ENCODE measurements around the gene KLHDC8B.

Gene KLHDC8B

DNA sequence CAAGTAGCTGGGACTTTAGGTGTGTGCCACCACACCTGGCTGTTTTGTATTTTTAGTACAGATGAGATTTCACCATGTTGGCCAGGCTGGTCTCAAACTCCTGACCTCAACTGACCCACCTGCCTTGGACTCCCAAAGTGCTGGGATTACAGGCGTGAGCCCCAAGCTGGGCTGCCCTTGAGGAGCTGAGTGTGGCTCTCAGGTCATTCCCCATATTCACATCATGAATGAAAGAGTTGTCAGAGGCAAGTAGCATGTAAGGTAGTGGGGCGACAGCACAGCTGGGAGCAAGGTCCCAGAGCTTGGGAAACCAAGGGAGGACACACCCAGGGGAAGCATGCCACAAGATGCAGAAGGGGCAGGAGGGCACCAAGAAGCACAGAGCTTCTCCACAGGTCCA, 10.2 kb upstream of the KLHDC8B start:
- no peak for DNase-seq

DNA sequence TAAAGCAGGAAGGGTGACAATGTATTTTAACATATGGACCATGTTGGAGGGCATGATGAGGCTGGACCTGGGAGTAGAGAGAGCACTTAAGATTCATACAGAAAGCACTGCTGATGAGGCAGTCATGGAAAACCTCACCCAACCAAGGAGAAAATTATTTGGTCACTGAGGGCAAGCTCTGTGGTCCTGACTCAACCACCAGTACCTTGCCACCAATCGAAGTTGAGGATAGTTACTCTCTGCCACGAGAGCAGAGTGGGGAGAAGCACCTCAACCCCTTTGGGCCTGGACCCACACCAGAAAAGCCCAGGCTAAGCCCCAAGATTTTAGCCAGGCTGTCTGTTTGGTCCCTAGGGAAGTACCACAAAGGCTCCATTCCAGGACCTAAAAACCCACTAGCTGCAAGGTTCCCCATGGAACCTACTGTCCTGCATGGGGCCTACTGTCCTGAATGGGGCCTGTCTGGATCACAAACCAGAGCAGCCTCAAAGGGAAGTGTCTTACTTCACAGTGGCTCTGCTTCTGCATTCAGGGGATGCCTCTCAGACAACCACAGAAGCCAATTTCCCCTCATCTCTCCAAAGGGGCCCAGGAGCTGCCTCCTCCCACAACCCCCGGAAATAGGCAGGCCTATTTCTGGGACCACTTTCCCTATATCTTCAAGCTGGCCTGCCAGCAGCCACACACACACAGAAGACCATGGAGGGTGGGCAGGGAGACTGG, 9.4 kb upstream of the KLHDC8B start:
- DNase-seq = no peak

- no peak for DNase-seq
These were observed 8.5 kb upstream of the KLHDC8B start for GRCh38 chr3:49162751-49163419.

DNA sequence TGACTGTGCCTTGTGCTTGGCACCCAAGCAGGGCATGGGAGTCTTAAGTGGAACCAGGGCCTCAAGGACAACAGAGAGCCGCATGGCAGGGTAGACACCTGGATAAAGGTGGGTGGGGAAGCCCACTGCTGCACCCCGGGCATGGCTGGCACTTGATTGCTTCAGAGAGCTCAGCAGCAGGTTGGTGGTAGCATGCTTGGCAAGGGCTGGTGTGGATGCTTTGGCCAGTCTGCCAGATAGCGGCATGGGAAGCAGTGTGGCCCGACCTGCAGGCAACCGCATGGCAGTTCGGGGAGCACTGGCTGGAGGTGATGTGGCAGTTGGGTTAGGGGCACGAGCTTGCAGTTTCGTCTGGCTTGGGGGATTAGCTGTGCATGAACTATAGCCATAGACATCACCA, 7.8 kb upstream of the KLHDC8B start:
- no peak for DNase-seq

DNA sequence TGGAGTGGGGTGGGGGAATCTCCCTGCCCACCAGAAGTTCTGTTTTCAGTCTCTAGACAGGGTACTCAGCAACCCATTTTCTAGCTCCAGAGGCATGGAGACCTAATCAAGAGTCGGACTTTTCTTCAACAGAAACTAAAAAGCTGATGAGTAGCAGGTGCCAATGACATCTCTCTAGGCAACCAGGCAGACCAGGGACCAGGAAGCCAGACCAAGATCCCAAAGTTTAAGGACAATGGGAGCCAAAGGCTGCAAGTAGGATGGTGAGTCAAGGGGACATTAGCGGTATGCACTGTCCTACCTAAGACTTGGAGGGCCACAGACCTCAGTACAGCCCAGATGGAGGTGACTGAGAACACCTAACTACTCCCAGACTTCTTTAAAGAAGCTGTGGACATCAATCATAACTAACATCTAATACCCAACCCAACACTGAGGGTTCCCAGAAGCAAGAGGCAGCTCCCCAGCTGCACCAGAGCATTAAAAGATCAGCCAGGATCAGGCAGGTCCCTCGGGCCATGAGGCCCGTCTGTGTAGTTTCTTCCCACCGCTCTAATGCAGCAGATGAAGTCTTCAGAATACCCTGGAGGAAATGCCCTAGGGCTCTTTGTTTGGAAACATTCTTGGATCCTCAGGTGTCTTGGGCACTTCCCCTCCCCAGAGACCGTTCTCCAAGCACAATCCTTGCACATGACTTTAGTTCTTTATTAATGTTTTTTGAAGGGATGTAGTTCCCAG, 6.2 kb upstream of the KLHDC8B start:
- DNase-seq = no peak

DNA sequence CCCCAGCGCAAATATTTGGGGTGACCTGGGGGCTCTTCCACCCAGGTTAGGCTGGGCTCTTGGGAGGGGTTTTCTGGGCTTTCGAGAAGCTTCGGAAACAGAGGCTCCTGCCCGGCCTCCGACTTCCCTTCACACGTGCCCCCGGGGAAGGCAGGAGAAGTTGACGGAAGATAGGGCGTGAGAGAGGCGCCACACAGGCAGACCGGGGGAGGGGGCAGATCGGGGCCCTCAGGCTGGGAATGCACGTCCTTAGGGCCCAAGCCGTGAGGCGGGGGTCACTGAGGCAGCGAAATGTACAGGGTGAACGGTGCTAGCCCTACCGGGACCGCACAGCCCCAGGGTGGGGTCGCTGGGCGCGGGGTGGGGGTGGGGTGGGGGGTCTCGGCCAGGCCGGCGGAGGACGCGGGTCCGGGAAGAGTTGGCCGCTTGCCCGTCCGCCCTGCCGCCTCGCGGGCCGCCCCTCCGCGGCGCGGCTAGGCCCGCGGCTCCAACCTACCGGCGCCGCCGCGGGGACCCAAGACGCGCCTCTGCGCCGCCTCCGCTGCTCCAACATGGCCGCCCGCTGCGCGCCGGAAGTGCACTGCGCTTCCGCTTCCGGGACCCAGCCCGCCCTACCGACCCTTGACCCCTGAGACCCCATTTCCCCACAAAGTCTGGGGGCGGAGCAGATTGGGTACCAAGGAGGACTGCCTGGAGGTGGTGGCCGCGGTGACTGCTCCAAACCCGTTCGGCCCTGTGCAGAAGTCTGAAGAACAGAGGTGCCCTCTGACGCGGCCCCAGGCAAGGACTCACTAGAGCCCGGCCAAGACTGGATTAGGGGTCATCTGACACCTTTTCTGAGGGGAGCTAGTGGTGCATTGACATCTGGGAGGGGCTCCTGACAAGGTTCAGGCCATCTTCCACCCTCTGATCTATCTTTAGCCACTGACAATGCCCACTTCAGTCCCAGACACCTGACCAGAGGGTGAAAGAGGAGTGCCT, 5.3 kb upstream of the KLHDC8B start, which contains the start of gene CCDC71:
Gene CCDC71 (minus strand): TSS at position 561 of the 981 bp plus-strand sequence. CDS start 2,123 bp downstream, outside the sequence.
- DNase-seq = peak; percentile 64

DNA sequence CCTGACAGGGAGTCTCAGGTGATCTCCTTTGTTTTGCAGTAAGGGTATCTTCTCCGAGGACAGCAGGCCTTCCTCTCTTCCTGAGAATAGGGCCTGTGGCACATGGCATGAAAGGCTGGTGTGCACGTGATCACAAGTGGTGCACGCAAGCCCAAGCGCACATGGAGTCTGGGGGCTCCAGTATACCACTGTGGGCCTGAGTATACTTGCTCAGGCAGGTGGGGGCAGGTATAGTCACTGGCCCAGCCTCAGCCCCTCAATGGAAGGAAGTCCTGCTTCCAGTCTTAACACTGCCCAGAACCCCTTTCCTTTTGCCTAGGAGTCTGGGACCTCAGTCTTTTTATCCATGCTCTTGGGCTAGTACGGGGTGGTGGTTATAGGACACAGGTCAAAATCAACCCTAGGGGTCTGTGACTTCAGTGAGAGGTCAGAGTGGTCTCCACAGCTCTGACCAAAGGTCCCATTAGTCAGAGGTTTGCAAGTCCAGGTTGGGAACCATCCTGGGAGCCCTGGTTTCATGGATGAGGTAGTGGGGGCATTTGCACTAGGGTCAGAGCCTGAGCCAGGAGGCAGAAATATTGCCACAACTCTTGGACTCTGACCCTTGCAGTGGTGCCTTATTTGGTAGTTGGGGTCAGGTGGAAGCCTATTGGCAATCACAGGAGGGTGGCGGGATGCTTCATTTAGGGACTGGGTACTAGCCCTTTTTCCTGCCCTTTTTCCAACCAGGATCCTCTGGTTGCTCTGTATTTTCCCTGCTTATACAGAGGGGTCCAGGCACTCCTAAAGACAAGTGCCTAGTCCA, 4.4 kb upstream of the KLHDC8B start:
- DNase-seq = no peak

GRCh38 chr3:49170744-49171118, 667 bp upstream of the KLHDC8B start:
- no peak for DNase-seq

DNA sequence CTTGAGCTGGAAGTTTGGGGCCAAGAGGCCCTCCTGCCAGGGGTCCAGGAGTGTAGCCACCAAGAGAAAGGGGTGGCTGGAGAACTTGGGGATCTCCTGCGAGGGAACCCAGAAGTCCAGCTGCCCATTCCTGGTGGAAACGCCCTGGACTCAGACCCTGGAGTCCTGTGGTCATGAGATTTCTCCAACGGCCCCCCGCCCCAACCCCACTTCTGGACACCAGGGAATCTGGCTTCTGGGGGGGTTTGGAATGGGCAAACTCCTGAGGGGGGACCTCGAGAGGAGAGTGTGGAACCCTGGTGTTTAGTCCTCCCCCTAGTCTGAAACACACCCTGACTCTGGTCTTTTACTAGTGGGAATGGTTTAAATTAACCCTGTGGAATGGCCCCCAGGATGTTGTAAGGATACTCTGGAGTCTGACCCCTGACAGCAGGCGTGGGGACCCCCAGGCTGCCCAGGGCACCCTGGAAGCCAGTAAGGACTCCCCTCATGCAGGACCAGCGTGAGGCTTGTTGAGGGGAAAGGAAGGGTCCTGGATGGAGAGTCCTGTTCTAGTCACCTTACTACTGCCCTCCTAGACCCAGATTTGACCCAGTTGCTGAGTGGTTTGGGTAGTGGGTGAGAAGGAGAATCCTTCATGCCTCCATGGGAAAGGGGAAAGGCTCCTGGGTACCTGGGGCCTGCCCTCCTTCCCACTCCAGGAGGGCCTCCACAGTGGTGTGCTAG, 540 bp downstream of the KLHDC8B start:
- no peak for DNase-seq

GRCh38 chr3:49172551-49173041, 1.2 kb downstream of the KLHDC8B start:
- no peak for DNase-seq

DNA sequence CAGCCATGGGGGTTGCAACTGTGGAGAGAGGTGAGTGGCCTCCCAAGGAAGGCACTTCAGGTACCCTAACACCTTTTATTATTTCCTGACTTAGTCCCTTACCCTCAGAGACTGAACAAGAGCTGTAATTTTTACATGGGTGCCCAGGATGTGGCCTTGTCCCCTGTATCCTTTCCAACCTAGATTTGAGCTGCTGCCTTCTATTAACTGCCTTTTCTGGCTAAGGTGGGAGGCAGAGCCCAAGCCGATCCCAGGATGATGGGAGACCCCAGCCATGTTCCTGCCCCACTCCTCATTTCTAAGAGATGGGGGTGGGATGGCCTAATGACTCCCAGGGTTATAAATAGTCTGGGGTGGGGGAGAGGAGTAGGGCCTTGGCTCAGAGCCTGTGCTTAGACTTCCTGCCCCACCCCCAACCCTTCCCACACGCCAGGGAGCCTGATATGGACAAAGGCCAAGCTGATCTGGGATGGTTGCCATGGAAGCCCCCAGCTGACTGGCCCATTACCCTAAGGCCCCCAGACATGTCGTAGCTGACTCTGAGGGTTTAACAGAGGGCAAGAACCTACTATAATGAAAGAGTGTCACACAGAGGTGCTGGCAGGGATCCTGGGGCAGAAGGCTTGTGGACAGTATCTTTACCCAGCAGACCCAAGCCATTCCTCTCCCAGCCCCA, 1.9 kb downstream of the KLHDC8B start:
- DNase-seq = peak; percentile 73

DNA sequence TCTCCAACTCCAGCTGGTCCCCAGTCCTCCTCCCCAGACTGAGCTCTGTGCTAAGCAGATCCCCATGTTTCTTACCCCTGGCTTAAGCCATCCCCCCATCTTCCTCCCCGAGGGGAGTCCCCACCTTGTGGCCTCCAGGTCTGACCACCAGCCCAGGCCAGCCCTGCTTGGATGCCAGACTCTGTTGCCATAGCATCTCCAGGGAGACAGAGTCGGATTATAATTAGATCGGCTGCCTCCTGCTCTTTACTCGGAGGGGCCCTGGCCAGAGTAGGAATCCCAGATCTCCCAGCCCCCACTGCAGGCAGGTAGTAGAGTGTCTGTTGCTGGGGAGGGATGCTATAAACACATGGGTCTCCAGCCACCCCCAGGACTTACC, 2.4 kb downstream of the KLHDC8B start:
- DNase-seq = peak; percentile 0

- DNase-seq = no peak
These were observed 3.1 kb downstream of the KLHDC8B start for GRCh38 chr3:49174397-49174985.

GRCh38 chr3:49175530-49175929, 4.1 kb downstream of the KLHDC8B start:
- DNase-seq = no peak

DNA sequence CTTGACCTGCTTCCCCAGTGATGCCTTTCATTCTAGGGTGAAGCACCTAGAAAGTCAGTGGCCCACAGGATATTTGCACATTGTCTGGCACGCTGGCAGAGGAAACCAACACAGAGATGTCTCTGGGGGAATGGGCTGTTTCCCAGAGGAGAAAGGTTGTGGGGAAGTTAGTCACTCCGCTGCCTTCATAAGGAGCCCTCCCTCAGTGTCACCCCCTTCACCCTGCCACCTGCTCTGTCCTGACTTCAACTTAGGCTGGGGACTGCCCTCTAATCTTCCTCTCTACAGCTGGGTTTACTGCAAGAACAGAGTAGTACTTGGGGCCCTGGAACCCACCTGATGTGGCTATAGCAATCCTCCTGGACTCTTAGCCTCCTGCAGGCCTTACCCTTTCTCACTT, 5.7 kb downstream of the KLHDC8B start:
- DNase-seq = no peak

GRCh38 chr3:49180116-49180515, 8.7 kb downstream of the KLHDC8B start:
- DNase-seq = no peak

DNA sequence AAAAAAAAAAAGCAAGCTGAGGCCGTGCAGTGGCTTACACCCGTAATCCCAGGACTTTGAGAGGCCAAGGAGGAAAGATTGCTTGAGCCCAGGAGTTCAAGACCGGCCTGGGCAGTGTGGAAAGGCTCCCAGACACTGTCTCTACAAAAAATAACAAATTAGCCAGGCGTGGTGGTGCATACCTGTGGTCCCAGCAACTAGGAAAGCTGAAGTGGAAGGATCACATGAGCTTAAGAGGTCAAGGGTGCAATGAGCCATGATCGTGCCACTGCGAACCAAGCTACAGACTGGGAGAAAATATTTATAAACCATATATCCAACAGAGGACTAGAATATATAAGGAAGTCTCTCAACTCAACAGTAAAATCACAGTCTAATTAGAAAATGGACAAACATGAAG, 10.0 kb downstream of the KLHDC8B start:
- DNase-seq = no peak

DNA sequence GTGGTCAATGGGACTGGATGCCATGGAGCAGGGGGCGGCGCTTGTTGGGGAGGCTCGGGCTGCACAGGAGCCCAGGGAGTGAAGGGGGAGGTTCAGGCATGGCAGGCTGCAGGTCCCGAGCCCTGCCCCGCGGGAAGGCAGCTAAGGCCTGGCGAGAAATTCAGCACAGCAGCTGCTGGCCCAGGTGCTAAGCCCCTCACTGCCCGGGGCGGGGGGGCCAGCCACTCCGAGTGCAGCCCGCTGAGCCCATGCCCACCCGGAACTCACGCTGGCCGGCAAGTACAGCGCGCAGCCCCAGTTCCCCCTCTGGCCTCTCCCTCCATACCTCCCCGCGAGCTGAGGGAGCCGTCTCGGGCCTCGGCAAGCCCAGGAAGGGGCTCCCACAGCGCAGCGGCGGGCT, 11.3 kb downstream of the KLHDC8B start:
- DNase-seq = no peak

GRCh38 chr3:49183873-49184272, 12.5 kb downstream of the KLHDC8B start:
- no peak for DNase-seq

- DNase-seq = no peak
These were observed 20.3 kb downstream of the KLHDC8B start for GRCh38 chr3:49191741-49192140.

Data from NCI-H1105 (cell line).